ENCODE measurements around the gene OSBP2. TPM values are rescaled to one million over a fixed set of nuclear protein-coding genes. Genes with fewer than 3 reads are reported as not detected.

Gene OSBP2
- 5.2 TPM for total RNA-seq
- polyA plus RNA-seq, result 1.5 TPM

DNA sequence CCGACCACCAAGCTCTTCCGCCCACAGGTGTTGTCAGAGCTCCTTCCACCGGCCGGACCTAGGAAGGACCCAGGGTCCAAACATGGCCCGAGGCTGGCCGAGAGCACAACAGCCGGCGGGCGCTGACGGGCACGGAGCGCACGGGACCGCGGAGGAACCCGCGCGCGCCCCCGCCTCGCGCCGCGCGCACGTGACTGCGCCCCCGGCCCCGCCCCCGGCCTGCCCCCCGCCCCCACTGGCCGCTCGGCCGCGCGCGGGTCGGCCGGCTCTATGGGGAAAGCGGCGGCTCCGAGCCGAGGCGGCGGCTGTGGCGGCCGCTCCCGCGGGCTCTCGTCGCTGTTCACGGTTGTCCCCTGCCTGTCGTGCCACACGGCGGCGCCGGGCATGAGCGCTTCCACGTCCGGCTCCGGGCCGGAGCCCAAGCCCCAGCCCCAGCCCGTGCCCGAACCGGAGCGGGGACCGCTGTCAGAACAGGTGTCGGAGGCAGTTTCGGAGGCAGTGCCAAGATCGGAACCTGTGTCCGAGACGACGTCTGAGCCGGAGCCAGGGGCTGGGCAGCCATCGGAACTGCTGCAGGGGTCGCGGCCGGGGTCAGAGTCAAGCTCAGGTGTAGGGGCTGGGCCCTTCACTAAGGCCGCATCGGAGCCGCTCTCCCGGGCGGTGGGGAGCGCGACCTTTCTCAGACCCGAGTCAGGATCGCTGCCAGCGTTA, at the start of gene OSBP2:
OSBP2 (plus strand) TSS at position 235 of the 711 bp plus-strand sequence; CDS start at position 271, 36 bp downstream.
- no peaks in the 10 kb centered on the region for H3K36me3 ChIP-seq (ENCODE audit: insufficient read depth)
- WGBS, result 2% methylated on average over 85 of the region's 88 CpGs
- H3K27ac ChIP-seq (ENCODE audit: low read depth), result no peak within 1 kb of the TSS
- DNase-seq (ENCODE audit: extremely low spot score), result no peak
- H3K4me1 ChIP-seq (ENCODE audit: insufficient read depth), result no peaks in the 10 kb centered on the region
- H3K4me3 ChIP-seq (ENCODE audit: low read depth, low read length), result peak within 1 kb of the TSS; percentile 49

- Histone ChIP-seq H3K36me3 (ENCODE audit: insufficient read depth) (no peaks in the 10 kb centered on the region), H3K27ac (ENCODE audit: low read depth) (no peak overlapping the region), H3K4me1 (ENCODE audit: insufficient read depth) (no peaks in the 10 kb centered on the region), H3K4me3 (ENCODE audit: low read depth, low read length) (no peak overlapping the region)
- WGBS, result 96% methylated on average over 25 of the region's 25 CpGs
- DNase-seq (ENCODE audit: extremely low spot score), result no peak
Measured at GRCh38 chr22:30646518-30647160, 48.0 kb upstream of the OSBP2 start.

DNA sequence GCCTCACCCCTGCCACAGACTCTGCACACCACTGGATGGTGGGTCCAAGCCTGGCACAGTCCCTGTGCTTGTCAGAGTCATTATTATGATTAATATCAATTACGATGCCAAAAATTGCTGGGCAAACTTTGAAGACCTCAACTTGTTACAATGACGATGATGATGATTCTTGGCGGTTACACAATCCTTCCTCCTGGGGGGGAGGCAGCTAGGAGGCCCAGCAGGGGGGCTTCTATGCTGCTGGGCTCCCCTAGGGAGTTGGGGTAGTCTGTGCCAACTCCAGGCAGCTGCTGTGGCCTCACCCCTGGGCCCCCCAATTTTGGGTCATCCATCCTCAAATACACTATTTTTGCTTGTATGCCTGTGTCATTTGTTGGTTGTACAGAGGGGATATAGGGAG, 47.1 kb upstream of the OSBP2 start:
- no peaks in the 10 kb centered on the region for H3K4me1 ChIP-seq (ENCODE audit: insufficient read depth)
- no peak overlapping the region for H3K4me3 ChIP-seq (ENCODE audit: low read depth, low read length)
- no peak overlapping the region for H3K27ac ChIP-seq (ENCODE audit: low read depth)
- no peaks in the 10 kb centered on the region for H3K36me3 ChIP-seq (ENCODE audit: insufficient read depth)
- 87% methylated on average over 3 of the region's 3 CpGs for WGBS
- DNase-seq (ENCODE audit: extremely low spot score), result no peak

- H3K36me3 ChIP-seq (ENCODE audit: insufficient read depth), result no peaks in the 10 kb centered on the region
- no peak overlapping the region for H3K4me3 ChIP-seq (ENCODE audit: low read depth, low read length)
- no peaks in the 10 kb centered on the region for H3K4me1 ChIP-seq (ENCODE audit: insufficient read depth)
- WGBS, result 97% methylated on average over 3 of the region's 3 CpGs
- DNase-seq (ENCODE audit: extremely low spot score), result no peak
- no peak overlapping the region for H3K27ac ChIP-seq (ENCODE audit: low read depth)
Measured at GRCh38 chr22:30648825-30649224, 45.8 kb upstream of the OSBP2 start.

DNA sequence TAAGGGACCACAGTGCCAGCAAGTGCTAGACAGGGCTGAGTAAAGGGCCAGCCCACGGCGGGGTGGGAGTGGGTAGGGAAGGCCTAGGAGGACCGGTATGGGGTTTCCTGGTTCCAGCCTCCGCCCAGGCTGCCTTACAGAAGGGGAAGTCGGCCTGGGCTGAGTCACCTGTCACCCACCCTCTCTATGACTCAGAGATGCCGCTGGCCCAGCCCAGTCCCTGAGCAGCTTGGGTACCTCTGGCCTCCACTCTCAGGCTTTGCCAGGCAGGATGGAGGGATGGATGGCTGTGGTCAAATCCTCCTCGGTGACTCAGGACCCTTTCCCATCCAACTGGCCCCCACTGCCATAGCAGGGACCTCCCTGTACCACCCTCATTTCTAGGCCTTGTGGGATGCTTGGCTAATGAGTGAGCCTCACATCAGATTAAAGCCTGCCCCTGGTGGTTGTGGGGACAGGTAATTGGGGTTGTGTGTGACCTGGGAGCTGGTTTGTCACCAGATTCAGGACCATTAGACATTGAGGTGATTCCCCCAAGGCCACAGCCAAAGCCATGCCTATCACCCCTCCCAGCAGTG, 45.2 kb upstream of the OSBP2 start:
- H3K27ac ChIP-seq (ENCODE audit: low read depth), result no peak overlapping the region

GRCh38 chr22:30650508-30651116, 44.1 kb upstream of the OSBP2 start:
- Histone ChIP-seq H3K4me1 (ENCODE audit: insufficient read depth) (no peaks in the 10 kb centered on the region), H3K27ac (ENCODE audit: low read depth) (no peak overlapping the region), H3K4me3 (ENCODE audit: low read depth, low read length) (no peak overlapping the region), H3K36me3 (ENCODE audit: insufficient read depth) (no peaks in the 10 kb centered on the region)
- no peak for DNase-seq (ENCODE audit: extremely low spot score)
- WGBS, result 55% methylated on average over 5 of the region's 5 CpGs

More for the DNA sequence above, 45.2 kb upstream of the OSBP2 start:
- H3K4me3 ChIP-seq (ENCODE audit: low read depth, low read length), result no peak overlapping the region
- no peaks in the 10 kb centered on the region for H3K4me1 ChIP-seq (ENCODE audit: insufficient read depth)
- H3K36me3 ChIP-seq (ENCODE audit: insufficient read depth), result no peaks in the 10 kb centered on the region
- peak; percentile 35 for DNase-seq (ENCODE audit: extremely low spot score)
- WGBS, result 67% methylated on average over 7 of the region's 7 CpGs

GRCh38 chr22:30652852-30653251, 41.8 kb upstream of the OSBP2 start:
- DNase-seq (ENCODE audit: extremely low spot score), result no peak
- H3K36me3 ChIP-seq (ENCODE audit: insufficient read depth), result no peaks in the 10 kb centered on the region
- H3K4me3 ChIP-seq (ENCODE audit: low read depth, low read length), result no peak overlapping the region
- no peaks in the 10 kb centered on the region for H3K4me1 ChIP-seq (ENCODE audit: insufficient read depth)
- H3K27ac ChIP-seq (ENCODE audit: low read depth), result no peak overlapping the region
- 81% methylated on average over 2 of the region's 2 CpGs for WGBS

DNA sequence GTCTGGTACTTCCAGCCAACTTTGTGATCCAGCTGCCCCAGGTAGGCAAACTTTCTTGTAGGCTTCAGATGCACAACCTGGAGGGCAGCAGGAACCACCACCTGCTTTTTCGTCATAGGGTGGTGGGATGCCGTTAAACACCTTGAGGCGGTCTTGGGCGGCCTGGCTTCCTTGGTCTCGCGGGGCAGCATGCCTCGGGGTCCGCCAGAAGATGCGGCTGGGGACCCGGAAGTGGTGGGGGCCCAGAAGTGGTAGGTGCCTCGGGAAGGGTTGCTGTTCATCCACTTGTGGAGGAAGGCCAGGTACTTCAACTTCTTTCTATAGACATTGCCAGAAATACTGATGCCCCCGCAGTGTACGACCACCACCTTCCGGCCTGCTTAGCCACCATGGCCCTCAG, 40.3 kb upstream of the OSBP2 start:
- WGBS, result 98% methylated on average over 14 of the region's 14 CpGs
- H3K27ac ChIP-seq (ENCODE audit: low read depth), result no peak overlapping the region
- no peaks in the 10 kb centered on the region for H3K36me3 ChIP-seq (ENCODE audit: insufficient read depth)
- DNase-seq (ENCODE audit: extremely low spot score), result no peak
- no peaks in the 10 kb centered on the region for H3K4me1 ChIP-seq (ENCODE audit: insufficient read depth)
- H3K4me3 ChIP-seq (ENCODE audit: low read depth, low read length), result no peak overlapping the region

DNA sequence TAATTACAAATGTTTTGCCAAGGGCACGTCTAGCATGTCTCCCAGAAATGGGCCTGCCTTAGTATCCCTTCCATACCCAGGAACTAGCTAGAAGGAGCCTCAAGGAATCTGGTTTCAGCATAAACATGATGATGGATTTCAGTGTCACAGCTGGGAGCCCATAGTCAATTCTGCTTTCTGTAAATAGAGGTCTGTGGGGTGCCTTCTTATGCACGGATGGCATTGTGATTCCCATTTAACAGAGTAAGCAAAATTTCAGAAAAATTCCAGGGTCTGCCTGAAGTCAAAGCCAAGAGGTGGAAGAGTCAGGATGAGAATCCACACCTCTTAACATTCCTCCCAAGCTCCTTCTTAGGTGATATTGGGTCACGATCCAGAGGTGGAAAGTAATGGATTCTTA, 39.1 kb upstream of the OSBP2 start:
- Histone ChIP-seq H3K4me1 (ENCODE audit: insufficient read depth) (no peaks in the 10 kb centered on the region), H3K27ac (ENCODE audit: low read depth) (no peak overlapping the region), H3K36me3 (ENCODE audit: insufficient read depth) (no peaks in the 10 kb centered on the region), H3K4me3 (ENCODE audit: low read depth, low read length) (no peak overlapping the region)
- no peak for DNase-seq (ENCODE audit: extremely low spot score)
- 71% methylated on average over 3 of the region's 3 CpGs for WGBS

GRCh38 chr22:30662040-30662439, 32.6 kb upstream of the OSBP2 start:
- WGBS, result 94% methylated on average over 4 of the region's 4 CpGs
- no peak overlapping the region for H3K4me3 ChIP-seq (ENCODE audit: low read depth, low read length)
- H3K27ac ChIP-seq (ENCODE audit: low read depth), result no peak overlapping the region
- peaks cover 2% of the 10 kb centered on the region for H3K36me3 ChIP-seq (ENCODE audit: insufficient read depth)
- no peak for DNase-seq (ENCODE audit: extremely low spot score)
- no peaks in the 10 kb centered on the region for H3K4me1 ChIP-seq (ENCODE audit: insufficient read depth)

- Histone ChIP-seq H3K27ac (ENCODE audit: low read depth) (no peak overlapping the region), H3K36me3 (ENCODE audit: insufficient read depth) (peaks cover 2% of the 10 kb centered on the region), H3K4me3 (ENCODE audit: low read depth, low read length) (no peak overlapping the region), H3K4me1 (ENCODE audit: insufficient read depth) (no peaks in the 10 kb centered on the region)
- 98% methylated on average over 13 of the region's 13 CpGs for WGBS
- DNase-seq (ENCODE audit: extremely low spot score), result no peak
Measured at GRCh38 chr22:30664798-30665197, 29.9 kb upstream of the OSBP2 start.

- Histone ChIP-seq H3K27ac (ENCODE audit: low read depth) (no peak overlapping the region), H3K4me3 (ENCODE audit: low read depth, low read length) (no peak overlapping the region), H3K36me3 (ENCODE audit: insufficient read depth) (peaks cover 2% of the 10 kb centered on the region), H3K4me1 (ENCODE audit: insufficient read depth) (no peaks in the 10 kb centered on the region)
- 90% methylated on average over 2 of the region's 2 CpGs for WGBS
- DNase-seq (ENCODE audit: extremely low spot score), result no peak
Measured at GRCh38 chr22:30665266-30665665, 29.4 kb upstream of the OSBP2 start.

- Histone ChIP-seq H3K36me3 (ENCODE audit: insufficient read depth) (peaks cover 2% of the 10 kb centered on the region), H3K4me3 (ENCODE audit: low read depth, low read length) (no peak overlapping the region), H3K4me1 (ENCODE audit: insufficient read depth) (no peaks in the 10 kb centered on the region), H3K27ac (ENCODE audit: low read depth) (no peak overlapping the region)
- no peak for DNase-seq (ENCODE audit: extremely low spot score)
- 92% methylated on average over 4 of the region's 4 CpGs for WGBS
Measured at GRCh38 chr22:30665786-30666185, 28.9 kb upstream of the OSBP2 start.

DNA sequence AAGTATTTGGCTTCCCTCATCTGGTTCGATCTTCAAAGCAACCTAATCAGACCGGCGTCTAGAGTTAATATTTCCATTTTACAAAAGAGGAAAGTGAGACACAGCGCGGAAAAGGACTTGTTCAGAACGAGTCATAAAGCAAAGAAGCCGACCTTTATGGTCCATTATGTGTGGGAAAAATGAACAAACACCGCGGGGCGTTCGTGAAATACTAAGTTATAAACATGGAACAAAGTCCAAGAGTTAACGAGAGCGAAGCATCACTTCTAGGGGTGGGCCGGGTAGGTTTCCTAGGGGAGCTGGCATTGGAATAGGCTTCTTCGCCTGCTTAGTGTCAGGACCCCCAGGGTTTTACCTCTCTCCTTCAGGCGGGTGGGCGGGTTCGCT, 27.6 kb upstream of the OSBP2 start:
- 1% methylated on average over 18 of the region's 18 CpGs for WGBS
- Histone ChIP-seq H3K4me3 (ENCODE audit: low read depth, low read length) (peak overlapping the region; percentile 85), H3K4me1 (ENCODE audit: insufficient read depth) (no peaks in the 10 kb centered on the region), H3K27ac (ENCODE audit: low read depth) (no peak overlapping the region), H3K36me3 (ENCODE audit: insufficient read depth) (peaks cover 2% of the 10 kb centered on the region)
- no peak for DNase-seq (ENCODE audit: extremely low spot score)
